HL-60 (cell line): ENCODE data around the gene AQP4.

ENCODE experiments used
- DNase-seq, 2 experiments: peaks; one replicate each; pipeline ENCODE4 v3.0.0-alpha.2; 2010 to 2020; ENCODE audit warnings: low read depth in 1 of 2, low spot score in 1 of 2
- H3K27ac ChIP-seq: fragments of 250-450 bp; sonication (Bioruptor Pico); replicated peaks from 2 replicates; pipeline ENCODE4 v1.5.1; 2020; ENCODE audit warnings: mild to moderate bottlenecking, moderate library complexity
- H3K27me3 ChIP-seq: fragments of 250-450 bp; sonication (Bioruptor Pico); 2 replicates; pipeline ENCODE4 v1.5.1; 2021; ENCODE audit warnings: mild to moderate bottlenecking, moderate library complexity; ENCODE audit not compliant: insufficient read depth, poor library complexity, severe bottlenecking
- H3K4me3 ChIP-seq: replicated peaks from 2 replicates; pipeline ENCODE4 v1.5.1; 2011; ENCODE audit warnings: mild to moderate bottlenecking, control low read depth, low read length; ENCODE audit not compliant: insufficient read depth
- GABPA ChIP-seq: IDR thresholded peaks from 2 replicates; pipeline ENCODE4 v1.6.1; 2012; ENCODE audit warnings: low read depth
- POLR2AphosphoS5 ChIP-seq: IDR thresholded peaks from 2 replicates; pipeline ENCODE4 v1.6.1; 2012; ENCODE audit warnings: low read depth
- SPI1 ChIP-seq: IDR thresholded peaks from 2 replicates; pipeline ENCODE4 v1.6.1; 2012; ENCODE audit warnings: low read depth, mild to moderate bottlenecking, borderline replicate concordance
- TF ChIP-seq, protein P1 (sequence below): IDR thresholded peaks from 2 replicates; pipeline ENCODE4 v1.6.1; 2012; ENCODE audit warnings: low read depth; ENCODE audit not compliant: insufficient replicate concordance
- TF ChIP-seq, protein P2 (sequence below): IDR thresholded peaks from one replicate; pipeline ENCODE4 v1.5.1; 2011; ENCODE audit warnings: low read length, control low read depth, inconsistent platforms; ENCODE audit not compliant: insufficient read depth

AQP4 gene

DNA sequence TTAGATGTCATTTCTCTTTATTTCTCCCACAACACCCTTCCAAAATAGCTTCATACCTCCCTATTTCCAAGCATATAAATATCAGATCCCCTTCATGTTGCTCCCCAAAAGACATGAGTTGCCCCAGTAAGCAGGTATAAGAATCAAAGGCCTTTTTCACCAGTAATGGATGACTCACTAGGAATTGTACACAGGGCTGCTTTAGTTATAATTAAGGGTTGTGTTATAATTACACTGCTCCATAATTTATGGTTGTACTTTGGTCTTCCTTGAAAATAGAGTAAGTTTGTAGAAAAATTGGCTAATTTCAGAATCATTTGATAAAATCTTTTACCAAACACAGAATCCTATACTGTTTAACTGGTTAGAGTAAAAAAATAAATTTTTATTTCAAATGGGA is 8.8 kb upstream of the AQP4 start:
- Histone ChIP-seq H3K4me3 (no peak overlapping the region), H3K27me3 (no peaks in the 10 kb centered on the region), H3K27ac (no peak overlapping the region)
- TF ChIP-seq SPI1 = no peak
- TF ChIP-seq POLR2AphosphoS5 = no peak
- TF ChIP-seq, protein P1, sequence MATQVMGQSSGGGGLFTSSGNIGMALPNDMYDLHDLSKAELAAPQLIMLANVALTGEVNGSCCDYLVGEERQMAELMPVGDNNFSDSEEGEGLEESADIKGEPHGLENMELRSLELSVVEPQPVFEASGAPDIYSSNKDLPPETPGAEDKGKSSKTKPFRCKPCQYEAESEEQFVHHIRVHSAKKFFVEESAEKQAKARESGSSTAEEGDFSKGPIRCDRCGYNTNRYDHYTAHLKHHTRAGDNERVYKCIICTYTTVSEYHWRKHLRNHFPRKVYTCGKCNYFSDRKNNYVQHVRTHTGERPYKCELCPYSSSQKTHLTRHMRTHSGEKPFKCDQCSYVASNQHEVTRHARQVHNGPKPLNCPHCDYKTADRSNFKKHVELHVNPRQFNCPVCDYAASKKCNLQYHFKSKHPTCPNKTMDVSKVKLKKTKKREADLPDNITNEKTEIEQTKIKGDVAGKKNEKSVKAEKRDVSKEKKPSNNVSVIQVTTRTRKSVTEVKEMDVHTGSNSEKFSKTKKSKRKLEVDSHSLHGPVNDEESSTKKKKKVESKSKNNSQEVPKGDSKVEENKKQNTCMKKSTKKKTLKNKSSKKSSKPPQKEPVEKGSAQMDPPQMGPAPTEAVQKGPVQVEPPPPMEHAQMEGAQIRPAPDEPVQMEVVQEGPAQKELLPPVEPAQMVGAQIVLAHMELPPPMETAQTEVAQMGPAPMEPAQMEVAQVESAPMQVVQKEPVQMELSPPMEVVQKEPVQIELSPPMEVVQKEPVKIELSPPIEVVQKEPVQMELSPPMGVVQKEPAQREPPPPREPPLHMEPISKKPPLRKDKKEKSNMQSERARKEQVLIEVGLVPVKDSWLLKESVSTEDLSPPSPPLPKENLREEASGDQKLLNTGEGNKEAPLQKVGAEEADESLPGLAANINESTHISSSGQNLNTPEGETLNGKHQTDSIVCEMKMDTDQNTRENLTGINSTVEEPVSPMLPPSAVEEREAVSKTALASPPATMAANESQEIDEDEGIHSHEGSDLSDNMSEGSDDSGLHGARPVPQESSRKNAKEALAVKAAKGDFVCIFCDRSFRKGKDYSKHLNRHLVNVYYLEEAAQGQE = no peak
- TF ChIP-seq GABPA = no peak
- DNase-seq = no peak

DNA sequence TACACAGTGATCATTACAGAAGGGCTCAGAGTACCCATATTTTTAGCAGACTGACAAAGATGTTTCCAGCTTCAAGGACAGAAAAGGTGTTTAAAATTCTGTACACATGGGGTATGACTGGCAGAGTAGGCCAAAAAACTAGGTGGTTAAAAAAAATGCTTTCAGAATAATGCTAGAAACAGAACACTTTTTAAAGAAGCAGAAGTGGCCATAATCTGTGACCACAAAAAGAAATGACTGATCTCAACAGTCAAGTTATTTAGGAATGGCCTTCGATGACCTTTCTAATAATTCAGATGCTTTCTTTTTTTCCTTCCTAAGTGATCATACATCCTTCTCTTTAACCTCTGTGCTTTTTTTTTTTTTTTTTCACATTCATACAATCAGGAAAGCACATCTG is 4.1 kb upstream of the AQP4 start:
- H3K27ac ChIP-seq = no peak overlapping the region
- TF ChIP-seq GABPA = no peak
- TF ChIP-seq SPI1 = peak; percentile 72; the same call in 1 of the 2 replicates
- DNase-seq = no peak
- H3K4me3 ChIP-seq = no peak overlapping the region
- H3K27me3 ChIP-seq = peaks cover 9% of the 10 kb centered on the region

DNA sequence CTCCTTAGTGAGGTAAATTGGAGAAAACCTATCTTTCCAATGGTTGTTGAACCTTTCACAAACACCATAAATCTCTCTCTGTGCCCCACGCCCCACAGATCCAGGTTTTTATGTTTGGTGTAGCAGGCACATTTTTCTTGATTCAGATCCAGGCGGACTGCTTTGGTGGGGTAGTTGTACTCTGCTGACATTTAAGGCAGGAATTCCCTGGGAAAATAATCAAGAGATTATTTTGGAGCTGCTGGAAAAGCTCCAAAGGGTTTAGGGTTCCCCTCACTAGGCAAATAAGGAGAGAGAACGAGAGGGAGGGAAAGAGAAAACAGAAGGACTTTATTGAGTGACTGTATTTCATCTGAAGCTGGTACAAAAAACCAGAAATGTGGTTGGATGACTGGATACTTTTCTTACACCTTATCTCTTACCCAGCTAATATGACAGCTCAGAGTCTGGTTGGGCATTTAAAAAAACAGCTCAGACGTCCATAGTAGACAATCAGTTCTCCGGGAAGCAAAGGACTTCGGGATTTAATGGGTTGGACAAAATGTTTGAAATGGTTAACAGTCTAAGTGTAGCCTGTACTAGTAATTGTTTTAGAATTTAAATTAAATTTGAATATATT is 3.6 kb upstream of the AQP4 start:
- TF ChIP-seq POLR2AphosphoS5 (no peak), GABPA (no peak)
- TF ChIP-seq, protein P2, sequence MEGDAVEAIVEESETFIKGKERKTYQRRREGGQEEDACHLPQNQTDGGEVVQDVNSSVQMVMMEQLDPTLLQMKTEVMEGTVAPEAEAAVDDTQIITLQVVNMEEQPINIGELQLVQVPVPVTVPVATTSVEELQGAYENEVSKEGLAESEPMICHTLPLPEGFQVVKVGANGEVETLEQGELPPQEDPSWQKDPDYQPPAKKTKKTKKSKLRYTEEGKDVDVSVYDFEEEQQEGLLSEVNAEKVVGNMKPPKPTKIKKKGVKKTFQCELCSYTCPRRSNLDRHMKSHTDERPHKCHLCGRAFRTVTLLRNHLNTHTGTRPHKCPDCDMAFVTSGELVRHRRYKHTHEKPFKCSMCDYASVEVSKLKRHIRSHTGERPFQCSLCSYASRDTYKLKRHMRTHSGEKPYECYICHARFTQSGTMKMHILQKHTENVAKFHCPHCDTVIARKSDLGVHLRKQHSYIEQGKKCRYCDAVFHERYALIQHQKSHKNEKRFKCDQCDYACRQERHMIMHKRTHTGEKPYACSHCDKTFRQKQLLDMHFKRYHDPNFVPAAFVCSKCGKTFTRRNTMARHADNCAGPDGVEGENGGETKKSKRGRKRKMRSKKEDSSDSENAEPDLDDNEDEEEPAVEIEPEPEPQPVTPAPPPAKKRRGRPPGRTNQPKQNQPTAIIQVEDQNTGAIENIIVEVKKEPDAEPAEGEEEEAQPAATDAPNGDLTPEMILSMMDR = no peak
- TF ChIP-seq, protein P1 = no peak
- DNase-seq = no peak
- H3K27ac ChIP-seq = no peak overlapping the region
- peaks cover 10% of the 10 kb centered on the region for H3K27me3 ChIP-seq
- no peak overlapping the region for H3K4me3 ChIP-seq

DNA sequence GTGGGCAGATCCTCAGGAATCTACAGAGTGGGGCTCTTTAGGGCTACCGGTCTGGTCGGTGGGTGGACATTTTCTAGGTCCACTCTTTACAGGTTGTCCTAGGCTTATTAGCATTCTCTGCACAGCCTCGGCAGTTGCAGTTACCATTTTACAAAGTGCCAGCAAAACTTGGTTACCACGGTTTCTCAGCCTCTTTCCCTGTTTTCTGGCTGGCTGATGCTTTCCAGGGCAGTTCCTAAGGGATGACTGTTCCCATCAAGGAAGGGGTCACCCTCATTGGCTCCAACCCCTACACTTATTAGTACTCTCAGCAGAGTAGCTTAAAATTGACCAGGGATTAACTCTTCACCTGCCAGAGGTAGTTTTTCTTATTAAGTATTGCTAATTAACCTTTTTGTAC is 2.0 kb upstream of the AQP4 start:
- TF ChIP-seq POLR2AphosphoS5 = no peak
- TF ChIP-seq, protein P1 = no peak
- TF ChIP-seq, protein P2 = no peak
- TF ChIP-seq GABPA = no peak
- TF ChIP-seq SPI1 = no peak
- H3K4me3 ChIP-seq = no peak overlapping the region
- no peak for DNase-seq
- no peak overlapping the region for H3K27ac ChIP-seq
- peaks cover 15% of the 10 kb centered on the region for H3K27me3 ChIP-seq
